Activated CD8-positive, alpha-beta memory T cell treated with anti-CD3 and anti-CD28 coated beads, Interleukin-2, amount 50 U/mL, for 24 hours (primary cell): Measurements from ENCODE around the gene ELF3.
"Not testable (repeated sequence)": the region's sequence is repeated elsewhere in the genome, so short reads cannot be mapped to it uniquely, and the experiment has no call there.

Source experiments
- DNase-seq: peaks from one replicate; pipeline ENCODE4 v3.0.0-alpha.2; 2020; ENCODE audit errors: extremely low read depth

Gene ELF3

GRCh38 chr1:202007805-202008489 is 2.4 kb upstream of the ELF3 start:
- DNase-seq, result no peak

GRCh38 chr1:202009326-202010179 is 834 bp upstream of the ELF3 start:
- no peak for DNase-seq

DNA sequence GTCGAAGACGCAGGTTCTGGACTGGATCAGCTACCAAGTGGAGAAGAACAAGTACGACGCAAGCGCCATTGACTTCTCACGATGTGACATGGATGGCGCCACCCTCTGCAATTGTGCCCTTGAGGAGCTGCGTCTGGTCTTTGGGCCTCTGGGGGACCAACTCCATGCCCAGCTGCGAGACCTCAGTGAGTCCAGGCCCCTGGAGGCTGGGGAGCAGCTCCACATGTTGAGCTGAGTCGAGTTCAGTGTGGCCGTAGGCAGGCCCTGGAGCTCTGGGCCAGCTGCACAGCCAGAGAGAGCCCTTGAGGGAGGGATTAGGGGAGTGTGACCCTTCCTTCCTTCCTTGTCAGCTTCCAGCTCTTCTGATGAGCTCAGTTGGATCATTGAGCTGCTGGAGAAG is 1.6 kb downstream of the ELF3 start:
- DNase-seq, result no peak

DNA sequence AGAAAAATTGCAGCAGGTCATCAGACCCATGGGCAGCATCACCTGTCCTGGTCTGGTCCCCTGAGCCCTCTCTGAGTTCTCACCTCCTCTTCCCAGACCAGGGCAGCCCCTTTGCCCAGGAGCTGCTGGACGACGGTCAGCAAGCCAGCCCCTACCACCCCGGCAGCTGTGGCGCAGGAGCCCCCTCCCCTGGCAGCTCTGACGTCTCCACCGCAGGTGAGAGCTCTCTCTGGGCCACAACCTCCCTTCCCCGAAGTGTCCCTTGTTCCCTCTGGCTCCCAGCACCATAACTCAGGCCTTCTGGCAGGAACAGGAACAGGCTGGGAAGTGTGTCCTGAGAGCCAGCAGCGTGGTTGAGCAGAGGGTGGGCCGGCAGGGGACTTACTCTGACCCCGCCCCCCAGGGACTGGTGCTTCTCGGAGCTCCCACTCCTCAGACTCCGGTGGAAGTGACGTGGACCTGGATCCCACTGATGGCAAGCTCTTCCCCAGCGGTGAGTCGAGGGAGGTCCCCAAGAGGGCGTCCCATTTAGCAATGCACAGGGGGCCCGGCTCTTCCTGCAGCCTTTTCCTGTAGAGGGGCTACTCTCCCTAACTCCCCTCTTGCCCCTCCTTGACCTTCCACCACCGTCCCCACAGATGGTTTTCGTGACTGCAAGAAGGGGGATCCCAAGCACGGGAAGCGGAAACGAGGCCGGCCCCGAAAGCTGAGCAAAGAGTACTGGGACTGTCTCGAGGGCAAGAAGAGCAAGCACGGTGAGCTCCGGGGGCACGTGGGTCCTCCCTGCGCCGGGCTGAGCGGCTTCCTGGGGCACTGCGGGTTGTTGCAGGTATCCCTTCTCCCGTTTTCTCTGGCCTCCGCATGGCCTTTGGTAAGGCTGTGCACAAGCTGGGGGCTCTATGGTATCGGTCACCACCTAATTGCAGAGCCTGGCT is 2.4 kb downstream of the ELF3 start:
- DNase-seq, result no peak

DNA sequence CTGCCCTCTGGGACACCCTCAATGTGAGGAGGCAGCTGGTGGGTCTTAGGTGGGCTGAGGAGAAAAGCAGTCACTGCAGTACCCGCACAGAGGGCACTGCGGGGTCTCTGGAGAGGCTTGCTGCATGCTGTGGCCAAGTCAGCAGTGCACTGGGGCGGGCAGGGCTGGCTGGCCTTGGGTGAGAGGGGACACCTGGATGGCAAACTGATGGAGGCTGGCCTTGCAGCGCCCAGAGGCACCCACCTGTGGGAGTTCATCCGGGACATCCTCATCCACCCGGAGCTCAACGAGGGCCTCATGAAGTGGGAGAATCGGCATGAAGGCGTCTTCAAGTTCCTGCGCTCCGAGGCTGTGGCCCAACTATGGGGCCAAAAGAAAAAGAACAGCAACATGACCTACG is 3.2 kb downstream of the ELF3 start:
- no peak for DNase-seq

DNA sequence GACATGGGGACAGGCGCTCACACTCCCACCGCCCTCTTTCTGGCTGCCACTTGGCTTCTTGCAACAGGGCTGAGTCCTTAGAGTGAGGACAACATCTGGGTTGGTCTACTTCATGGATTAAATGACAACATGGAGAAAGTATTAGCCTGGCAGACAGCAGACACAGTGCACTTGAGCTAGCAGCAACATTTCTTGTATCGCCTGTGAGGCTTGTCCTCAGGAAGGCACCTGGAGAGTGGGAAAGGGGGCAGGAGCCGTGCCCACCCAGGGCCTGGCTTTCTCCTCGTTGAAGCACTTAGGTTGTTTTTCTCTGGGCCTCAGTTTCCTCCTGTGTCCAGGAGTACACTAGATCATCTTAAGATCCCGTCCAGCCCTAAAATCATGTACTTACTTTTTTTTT is 3.7 kb downstream of the ELF3 start:
- DNase-seq, result no peak

GRCh38 chr1:202014915-202015661 is 4.7 kb downstream of the ELF3 start:
- no peak for DNase-seq

DNA sequence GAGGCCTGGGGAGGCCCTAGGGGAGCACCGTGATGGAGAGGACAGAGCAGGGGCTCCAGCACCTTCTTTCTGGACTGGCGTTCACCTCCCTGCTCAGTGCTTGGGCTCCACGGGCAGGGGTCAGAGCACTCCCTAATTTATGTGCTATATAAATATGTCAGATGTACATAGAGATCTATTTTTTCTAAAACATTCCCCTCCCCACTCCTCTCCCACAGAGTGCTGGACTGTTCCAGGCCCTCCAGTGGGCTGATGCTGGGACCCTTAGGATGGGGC is 5.2 kb downstream of the ELF3 start:
- no peak for DNase-seq

GRCh38 chr1:202016022-202016810 is 5.8 kb downstream of the ELF3 start:
- no peak for DNase-seq

GRCh38 chr1:202016811-202017748 is 6.7 kb downstream of the ELF3 start:
- no peak for DNase-seq

DNA sequence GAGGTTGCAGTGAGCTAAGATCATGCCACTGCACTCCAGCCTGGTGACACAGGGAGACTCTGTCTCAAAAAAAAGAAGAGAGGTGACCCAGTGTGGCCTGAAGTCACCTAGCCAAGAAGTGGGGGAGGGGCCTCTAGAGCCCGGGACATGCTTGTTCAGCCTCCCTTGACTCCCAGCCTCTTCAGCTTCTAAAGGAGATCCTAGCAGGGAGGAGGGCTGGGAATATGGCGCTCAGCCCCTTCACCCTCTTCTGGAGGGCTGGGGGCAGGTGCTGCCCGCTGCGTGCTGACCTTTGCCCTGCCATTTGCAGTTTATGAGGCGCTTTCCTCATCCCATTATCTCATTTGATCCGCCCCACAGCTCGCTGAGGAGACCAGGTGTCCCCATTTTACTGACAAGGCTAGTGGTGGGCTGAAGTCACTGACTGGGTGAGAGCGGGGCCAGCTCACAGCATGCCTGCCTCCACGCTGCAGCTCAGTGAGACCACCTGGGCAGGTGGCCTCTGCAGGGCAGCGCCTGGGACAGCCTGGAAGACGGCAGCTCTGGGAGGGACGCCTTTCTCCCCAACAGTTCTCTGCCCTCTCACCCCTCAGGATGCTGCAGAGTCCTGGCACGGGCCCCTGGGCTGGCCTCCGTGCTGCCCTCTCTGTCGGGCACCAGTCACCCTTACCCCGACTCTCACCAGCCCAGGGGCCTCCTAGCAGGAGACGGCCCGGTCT is 7.5 kb downstream of the ELF3 start:
- DNase-seq, result no peak

GRCh38 chr1:202018468-202019234 is 8.3 kb downstream of the ELF3 start:
- DNase-seq, result no peak

DNA sequence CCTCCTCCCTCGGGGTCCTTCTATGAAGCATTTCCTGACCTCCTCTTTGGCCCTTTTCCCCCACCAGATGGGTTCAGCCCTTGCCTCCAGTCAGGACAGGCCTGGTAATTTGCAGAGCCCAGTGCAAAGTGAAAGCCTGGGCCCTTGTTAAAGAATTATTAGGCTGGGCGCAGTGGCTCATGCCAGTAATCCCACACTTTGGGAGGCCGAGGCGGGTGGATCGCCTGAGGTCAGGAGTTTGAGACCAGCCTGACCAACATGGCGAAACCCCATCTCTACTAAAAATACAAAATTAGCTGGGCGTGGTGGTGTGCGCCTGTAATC is 8.8 kb downstream of the ELF3 start:
- not testable (repeated sequence) for DNase-seq

DNA sequence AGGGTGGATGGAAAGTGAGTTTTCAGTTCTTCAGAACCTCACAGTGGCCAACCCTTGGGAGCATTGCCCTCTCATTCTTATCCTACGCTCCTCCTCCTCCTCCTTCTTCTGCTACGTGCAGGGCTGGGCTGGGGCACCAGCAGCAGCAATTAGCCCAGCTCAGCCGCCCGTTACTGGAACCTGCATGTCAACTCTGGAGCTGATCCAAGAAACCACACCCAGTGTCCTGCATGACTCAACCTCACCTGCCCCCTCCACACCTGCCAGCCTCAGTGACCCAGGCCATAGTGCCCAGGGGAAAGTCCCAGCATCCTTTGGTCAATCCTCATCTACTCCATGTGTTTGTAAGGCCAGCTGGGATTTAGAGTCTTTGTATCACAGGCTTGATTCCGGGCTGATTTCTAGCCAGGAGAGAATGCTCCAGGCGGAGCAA is 12.6 kb downstream of the ELF3 start:
- DNase-seq, result no peak

- DNase-seq, result no peak
These were observed 18.8 kb downstream of the ELF3 start for GRCh38 chr1:202029171-202029665.

DNA sequence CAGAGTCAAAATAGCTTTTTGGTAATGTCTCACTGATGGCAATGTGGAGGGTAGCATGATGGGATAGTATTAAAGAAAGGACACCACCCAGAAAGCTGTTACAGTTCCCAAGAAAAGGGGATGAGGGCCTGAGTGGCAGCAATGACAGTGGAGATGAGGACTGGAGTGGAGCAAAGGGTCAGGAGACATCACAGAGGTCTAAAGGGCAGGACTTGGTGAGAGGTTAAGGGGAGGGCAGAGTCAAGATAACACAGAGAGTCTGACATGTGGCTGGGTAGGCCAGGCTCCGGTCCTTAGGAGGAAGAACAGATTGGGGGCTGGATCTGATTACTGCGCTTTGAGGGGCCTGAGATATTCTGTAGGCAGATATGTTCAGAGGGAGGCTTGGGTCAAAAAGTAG is 19.3 kb downstream of the ELF3 start:
- no peak for DNase-seq

- no peak for DNase-seq
These were observed 21.4 kb downstream of the ELF3 start for GRCh38 chr1:202031796-202032195.

DNA sequence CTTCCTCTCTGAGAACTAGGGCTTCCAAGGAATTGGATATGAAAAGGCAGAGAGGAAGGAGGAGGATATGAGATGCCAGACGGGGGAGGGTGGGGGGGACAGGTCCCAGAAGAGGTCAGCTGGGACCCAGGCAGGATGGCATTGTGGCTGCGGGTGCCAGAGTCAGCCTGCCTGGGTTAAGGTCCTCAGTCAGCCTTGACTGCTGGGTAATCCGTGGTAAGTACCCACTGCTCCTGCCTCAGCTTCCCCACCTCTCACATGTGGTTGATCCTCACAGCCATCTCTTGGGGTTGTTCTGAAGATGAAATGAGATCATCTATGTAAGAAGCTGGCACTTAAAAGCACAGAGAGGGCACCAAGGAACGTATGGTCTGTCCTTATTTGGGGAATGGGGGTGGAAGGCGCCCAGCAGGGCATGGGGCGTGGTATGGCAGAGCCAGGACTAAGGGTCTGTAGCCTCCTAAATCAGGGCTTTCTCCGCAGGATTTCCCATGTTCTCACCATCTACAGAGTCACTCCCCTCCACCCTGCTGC is 23.8 kb downstream of the ELF3 start:
- DNase-seq, result no peak
